Inferior parietal cortex (tissue), 1 donor: ENCODE measurements around the gene AVPR1B.

ENCODE experiments used
- DNase-seq: peaks from one replicate; pipeline ENCODE4 v3.0.0-alpha.2; 2016; ENCODE audit errors: extremely low spot score

The AVPR1B gene, protein sequence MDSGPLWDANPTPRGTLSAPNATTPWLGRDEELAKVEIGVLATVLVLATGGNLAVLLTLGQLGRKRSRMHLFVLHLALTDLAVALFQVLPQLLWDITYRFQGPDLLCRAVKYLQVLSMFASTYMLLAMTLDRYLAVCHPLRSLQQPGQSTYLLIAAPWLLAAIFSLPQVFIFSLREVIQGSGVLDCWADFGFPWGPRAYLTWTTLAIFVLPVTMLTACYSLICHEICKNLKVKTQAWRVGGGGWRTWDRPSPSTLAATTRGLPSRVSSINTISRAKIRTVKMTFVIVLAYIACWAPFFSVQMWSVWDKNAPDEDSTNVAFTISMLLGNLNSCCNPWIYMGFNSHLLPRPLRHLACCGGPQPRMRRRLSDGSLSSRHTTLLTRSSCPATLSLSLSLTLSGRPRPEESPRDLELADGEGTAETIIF

DNA sequence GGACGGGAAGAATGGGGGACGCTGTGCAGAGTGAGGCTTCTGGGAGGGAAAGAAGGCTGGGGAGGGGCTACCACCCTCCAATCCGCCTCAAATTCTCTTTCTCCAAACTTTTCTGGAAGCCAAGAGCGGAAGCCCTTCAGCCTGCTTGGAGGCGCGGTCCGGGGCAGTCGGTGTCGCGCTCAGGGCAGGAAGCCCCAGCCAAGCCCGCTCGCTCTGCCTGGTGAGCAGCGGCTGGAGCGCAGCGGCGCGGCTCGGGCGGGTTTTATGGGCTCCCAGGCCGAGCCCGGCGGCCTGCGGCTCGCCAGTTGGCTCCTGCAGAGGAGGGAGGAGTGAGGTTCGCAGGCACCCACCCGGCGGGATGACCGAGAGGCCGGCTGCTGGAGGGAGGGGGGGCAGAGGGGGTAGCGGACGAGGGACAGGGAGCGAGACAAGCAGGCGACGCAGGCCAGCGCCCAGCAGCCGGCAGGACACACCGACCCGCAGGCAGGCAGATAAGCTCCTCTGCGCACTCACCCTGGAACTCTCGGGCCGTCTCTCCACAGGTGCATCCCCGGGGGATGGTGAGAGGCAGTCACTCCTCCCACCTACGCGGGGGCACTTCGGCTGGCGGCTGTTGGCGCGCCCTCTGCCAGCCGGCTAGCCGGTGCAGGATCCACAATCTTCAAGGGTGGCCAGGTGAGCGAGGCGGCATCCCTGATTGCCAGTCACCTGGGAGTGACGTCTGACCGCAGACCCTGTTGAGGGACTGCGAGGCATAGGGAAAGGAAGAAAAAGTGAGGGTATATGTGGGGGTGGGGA lies at the start of gene AVPR1B:
Gene AVPR1B, minus strand, starts transcription at position 238 of the 798 bp plus-strand sequence. CDS start 498 bp downstream, outside the sequence.
- no peak for DNase-seq

DNA sequence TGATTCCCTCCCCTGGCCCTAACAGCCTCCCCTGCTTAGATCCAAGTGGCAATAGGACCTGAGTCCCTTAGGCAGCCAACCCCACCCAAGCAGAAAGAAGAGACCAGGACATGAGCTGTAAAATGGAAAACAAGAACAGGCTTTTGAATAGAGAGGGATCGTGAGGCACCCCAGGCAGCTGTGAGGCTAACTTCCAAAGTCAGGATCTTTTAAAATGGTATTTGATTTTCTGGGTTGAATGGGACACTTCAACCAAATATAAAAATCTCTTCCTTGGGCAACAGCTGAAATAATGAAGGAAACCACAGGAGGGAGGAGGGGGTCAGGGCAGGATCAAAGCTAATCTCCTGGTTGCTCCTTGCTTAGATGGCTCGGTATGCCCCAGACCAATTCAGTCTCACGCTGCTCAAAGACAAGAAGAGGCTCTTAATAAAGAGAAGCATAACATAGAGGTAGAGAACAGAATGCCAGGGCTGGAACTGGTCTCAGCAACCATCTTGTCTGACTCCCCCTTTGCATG lies 28.6 kb upstream of the AVPR1B start:
- no peak for DNase-seq

DNA sequence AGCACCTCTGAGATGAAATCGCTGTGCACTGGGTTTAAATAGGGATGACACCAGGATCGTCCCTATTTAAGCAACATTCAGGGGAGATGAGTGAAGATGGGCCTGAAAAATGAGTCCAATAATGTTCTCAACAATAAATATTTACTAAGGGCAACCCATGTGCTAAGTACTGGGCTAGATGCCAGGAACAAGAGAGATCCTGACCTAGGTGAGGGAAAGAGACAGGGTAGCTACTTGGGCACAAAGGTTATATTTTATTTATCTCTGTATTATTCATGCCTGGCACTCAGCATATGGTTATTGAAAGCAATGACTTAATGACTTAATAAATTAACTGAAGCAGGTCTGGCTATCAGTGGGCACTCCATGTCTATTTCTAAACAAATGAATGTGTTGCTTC lies 27.4 kb upstream of the AVPR1B start:
- no peak for DNase-seq

DNA sequence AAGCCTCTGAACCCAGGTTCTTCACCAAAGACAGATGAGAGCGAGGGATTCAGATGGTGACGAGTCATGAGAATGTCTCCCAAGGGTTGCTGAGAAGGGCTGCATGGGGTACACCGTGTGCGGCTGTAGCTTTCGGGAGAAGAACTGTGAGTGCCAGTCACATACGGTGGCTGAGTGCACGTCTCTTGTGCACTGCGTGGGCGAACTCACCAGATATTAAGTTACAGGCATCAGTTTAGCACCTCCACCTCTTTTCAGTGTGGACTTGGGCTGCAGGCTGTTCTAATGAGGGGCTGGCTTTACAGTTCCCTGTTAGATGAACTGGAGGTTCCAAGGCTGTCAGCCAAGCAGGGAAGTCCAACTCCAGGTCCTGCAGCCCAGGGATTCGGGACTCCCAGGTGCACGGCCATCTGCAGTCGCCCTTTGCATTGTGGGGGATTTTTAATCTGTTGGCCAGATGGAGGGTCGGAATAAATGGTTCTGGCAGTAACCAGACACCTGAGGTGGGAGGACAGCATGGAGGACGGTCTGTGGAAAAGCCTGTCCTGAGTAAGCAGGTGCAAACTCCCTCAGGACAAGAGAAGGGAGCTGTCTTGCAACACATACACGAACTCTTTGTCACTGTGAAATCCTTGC lies 26.5 kb upstream of the AVPR1B start:
- DNase-seq = no peak

DNA sequence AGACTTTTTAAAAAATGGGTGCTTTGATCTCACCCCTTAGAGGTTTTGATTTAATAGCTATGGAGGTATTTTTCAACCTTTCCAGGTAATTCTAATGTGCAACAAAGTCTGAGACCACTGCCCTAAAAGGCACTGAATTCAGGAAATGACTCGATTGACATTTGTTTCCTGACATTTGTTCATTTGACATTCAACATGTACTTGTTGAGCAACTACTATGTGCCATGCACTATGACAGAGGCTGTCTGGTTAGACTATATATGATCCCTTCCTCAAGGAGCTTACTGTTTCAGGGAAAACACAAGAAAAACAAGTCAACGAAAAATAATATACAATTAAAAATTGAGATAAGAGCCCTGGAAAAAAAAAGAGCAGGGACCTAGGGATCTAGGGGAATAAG lies 25.6 kb upstream of the AVPR1B start:
- no peak for DNase-seq

DNA sequence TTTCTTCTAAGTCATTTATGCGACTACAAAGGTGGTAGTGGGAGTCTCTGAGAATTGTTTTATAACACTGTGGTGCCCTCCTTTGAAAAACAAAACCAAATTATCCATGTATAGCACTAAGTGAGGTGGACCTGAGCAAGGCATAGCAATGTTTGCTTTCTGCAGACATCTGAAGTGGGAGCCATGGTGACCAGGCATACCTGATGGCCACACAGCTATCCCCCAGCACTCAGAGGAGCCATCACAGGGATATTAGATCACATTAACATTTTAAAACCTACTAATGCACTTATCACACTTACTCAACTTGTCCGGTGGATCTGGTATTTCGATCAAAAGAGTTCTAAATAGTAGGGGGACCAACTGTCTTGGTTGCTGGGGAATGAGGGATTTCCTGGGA lies 24.8 kb upstream of the AVPR1B start:
- DNase-seq = no peak

DNA sequence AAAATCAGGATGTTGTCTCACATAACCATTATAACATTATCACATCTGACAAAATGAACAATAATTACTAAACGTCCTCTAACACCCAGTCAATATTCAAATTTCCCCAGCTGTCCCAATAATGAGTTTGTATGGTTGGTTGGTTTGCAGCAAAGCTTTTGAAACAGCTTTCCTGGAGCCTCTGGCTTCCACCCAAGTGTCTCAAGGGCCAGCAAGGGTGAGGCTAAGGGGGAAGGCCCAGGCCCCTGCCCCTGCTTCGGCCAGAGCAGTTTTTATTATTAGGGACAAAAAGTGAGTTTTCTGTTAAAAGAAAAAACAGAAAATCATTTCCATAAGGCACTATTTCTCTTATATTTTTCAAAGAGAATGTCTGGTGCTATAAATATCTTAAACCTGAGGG lies 19.1 kb upstream of the AVPR1B start:
- no peak for DNase-seq

DNA sequence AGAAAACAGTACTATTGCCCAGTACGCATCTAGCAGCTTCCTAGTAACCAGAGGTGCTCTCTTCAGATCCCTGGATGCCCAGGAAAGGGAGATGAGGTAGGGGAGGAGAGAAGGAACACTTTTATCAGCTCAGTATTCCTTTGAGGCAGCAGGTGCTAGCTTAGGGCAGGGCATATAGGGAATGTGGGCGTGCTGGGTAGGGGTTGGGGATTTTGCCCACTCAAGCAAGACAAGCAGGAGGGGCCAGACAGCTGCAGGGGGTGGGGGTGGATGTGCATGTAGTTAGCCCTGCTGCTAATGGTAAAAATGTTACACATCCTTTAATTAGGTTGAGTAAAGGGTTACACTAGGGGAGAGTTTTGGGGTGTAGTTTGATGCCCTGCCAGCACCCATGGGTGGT lies 18.1 kb upstream of the AVPR1B start:
- no peak for DNase-seq

DNA sequence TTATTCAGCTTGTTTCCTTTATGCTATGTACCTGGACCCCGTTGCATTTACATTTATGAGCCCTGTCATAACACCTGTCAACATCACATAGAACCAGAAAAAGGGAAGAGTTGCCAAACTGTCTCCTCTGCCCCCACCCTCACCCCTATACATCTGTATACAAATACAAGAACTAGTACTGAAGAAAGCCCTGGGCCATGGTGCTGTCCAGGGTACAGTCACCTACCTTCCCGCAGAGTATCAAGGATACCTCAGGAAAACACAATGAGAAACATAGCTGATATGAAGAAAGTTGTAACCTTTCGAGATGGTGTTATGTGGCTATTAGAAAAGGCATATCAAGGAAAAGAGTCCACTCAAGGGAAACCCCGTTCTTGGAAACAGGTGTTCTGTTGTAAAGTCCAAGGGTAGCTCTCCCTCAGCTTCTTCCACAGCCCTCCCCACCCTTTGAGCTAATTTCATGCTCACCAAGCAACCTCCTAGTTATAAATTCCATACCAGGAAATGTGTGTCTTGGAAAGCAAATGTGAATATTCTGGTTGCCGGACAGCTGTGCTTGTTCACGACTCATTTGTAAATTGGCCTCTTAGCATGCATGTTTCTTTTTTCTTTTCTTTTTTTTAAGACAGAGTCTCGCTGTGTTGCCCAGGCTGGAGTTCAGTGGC lies 16.7 kb upstream of the AVPR1B start:
- no peak for DNase-seq

DNA sequence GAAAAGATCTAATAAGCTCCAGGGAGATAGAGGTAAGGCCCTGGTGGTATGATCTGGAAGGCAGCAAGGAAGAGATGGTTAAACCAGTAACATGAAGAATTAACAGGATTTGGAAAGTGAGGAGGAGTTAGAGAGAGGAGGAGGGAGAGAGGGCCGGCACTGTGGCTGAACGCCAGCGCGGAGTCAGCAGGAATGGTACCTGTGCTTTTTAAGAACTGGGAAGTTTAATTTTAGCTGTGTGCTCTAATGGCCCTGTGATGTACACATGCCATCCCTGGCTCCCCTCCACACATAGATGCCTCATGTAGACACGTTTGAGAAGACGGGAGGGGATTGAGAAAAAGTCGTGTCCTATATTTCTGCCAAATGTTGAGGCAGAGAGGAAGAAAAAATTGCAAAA lies 13.8 kb upstream of the AVPR1B start:
- DNase-seq = no peak

DNA sequence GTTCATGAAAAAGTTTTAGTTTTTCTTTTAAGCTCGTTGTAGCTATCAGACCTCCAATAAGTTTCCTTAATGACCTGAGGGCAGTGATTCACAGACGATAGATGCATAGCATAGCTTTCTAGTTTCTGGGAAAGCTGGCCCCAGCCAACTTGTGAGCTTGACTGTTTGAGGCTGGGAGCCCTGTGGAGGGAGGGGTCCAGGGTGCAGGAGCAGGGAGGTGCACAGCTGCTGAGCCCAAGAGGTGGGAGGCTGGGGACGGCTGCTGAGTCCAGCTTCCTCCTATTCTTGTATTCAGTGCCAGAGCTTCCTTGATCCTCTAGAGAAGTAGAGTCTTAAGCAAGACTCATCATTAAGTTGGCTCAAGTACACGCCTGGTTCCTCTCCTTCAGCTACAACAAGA lies 11.0 kb upstream of the AVPR1B start:
- DNase-seq = no peak

DNA sequence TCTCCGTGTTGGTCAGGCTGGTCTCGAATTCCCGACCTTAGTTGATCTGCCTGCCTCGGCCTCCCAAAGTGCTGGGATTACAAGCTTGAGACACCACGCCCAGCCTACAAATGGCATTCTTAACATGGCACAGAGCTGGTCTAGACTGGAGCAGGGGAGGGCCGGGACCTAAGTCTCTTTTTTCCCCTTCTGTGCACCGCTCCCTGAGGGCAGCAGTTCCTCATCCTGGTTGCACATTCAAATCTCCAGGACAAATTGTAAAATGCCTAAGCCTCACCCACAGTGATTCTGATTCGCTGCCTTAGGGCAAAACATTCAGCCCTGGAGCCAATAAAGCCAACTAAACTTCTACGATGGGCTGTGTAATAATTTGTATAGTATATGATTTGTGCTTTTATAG lies 10.1 kb upstream of the AVPR1B start:
- no peak for DNase-seq

DNA sequence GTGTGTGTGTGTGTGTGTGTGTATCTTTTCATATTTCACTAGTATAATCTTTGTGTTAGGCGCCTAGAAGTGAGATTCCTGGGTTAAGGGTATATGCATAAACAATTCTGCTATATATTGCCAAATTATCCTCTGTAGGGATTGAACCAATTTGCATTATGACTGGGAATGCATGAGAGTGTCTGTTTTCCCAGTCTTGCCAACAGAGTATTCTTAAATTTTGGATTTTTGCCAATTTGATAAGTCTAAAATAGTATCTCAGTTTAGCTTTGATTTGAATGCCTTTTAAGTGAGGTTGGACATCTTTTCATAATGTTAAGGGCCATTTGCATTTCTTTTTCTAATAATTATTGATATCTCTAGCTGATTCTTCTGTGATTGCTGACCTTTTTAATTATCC lies 8.2 kb upstream of the AVPR1B start:
- DNase-seq = no peak

DNA sequence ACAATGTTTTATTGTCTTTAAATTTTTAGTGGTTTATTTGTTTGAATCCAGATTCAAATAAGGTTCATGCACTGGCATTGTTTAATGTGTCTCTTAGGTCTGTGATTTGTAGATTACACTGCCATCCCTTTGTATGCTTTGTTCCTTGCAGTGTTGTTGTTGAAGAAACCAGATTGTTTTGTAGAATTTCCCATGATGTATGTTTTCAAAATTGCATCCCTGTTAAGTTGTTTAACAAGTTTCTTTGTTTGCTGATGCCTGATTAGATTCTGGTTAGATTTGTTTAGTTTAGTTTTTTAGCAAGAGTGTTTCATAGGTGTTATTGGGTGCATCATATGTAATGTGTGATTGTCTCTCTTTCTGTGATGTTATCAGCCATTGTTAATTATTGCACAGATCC lies 5.5 kb upstream of the AVPR1B start:
- DNase-seq = no peak

DNA sequence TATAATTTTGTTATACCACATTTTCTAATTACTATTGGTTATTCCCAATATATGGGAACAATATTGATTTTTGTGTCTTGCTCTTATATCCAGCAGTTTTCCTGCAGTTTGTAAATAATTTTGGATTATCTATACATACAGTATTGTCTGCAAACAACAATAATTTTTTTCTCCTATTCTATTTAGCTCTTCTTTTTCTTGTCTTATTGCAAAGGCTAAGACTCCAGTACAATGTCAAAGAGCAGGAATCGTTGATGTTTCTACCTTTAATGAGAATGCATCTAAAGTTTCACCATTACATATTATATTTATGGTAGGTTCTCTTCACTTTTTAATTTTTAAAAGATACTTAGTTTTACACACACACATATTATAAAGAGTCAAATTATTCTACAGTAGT lies 4.1 kb upstream of the AVPR1B start:
- no peak for DNase-seq

DNA sequence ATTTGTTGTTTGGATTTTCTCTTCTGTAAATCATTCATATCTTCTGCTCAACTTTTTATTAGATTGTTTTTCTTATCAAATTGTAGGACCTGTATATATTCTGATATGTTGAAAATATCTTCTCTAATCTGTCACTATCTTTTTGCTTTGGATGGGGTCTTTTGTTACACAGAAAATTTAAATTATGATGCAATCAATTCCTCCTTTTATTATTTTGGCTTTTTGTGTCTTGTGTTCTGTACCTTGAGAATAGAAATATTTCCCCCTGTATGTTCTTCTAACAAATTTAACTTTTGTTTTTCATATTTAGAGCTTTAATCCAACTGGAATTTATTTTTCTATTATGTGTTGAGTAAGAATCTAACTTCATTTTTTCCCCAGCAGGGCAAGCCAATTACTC lies 3.2 kb upstream of the AVPR1B start:
- DNase-seq = no peak

DNA sequence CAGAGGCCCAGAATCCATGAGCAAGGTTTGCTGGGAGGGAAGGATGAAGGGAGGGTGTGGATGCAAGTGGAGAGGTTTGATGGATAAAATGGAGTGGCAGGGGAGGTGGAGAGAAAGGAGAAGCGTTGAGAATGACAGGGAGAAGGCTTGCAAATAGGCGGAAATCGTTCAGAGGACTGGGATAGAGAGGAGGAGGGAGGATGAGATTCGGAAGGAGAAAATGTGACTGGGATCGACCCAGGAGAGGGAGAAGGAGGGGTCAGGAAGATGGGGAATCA lies 376 bp downstream of the AVPR1B start:
- no peak for DNase-seq

DNA sequence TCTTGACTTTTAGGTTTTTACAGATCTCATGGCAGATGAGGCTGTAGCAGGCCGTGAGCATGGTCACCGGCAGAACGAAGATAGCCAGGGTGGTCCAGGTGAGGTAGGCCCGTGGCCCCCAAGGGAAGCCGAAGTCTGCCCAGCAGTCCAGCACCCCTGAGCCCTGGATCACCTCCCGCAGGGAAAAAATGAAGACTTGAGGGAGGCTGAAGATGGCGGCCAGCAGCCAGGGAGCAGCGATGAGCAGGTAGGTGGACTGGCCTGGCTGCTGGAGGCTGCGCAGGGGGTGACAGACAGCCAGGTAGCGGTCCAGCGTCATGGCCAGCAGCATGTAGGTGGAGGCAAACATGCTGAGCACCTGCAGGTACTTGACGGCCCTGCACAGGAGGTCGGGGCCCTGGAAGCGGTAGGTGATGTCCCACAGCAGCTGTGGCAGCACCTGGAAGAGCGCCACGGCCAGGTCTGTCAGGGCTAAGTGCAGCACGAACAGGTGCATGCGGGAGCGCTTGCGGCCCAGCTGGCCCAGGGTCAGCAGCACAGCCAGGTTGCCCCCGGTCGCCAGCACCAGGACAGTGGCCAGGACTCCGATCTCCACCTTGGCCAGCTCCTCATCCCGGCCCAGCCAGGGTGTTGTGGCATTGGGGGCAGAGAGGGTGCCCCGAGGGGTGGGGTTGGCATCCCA lies 856 bp downstream of the AVPR1B start:
- DNase-seq = no peak

DNA sequence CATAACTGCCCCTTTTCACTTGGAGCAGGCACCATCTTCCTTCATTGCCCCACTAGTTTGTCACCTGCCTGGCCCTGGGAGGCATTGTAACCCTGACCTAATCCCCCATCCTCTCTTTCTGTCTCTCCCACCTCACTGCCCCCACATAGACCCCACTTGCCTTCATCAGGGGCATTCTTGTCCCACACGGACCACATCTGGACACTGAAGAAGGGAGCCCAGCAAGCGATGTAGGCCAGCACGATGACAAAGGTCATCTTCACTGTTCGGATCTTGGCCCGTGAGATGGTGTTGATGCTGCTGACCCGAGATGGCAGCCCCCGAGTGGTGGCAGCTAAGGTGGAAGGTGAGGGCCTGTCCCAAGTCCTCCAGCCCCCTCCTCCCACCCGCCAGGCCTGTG lies 1.4 kb downstream of the AVPR1B start:
- no peak for DNase-seq

DNA sequence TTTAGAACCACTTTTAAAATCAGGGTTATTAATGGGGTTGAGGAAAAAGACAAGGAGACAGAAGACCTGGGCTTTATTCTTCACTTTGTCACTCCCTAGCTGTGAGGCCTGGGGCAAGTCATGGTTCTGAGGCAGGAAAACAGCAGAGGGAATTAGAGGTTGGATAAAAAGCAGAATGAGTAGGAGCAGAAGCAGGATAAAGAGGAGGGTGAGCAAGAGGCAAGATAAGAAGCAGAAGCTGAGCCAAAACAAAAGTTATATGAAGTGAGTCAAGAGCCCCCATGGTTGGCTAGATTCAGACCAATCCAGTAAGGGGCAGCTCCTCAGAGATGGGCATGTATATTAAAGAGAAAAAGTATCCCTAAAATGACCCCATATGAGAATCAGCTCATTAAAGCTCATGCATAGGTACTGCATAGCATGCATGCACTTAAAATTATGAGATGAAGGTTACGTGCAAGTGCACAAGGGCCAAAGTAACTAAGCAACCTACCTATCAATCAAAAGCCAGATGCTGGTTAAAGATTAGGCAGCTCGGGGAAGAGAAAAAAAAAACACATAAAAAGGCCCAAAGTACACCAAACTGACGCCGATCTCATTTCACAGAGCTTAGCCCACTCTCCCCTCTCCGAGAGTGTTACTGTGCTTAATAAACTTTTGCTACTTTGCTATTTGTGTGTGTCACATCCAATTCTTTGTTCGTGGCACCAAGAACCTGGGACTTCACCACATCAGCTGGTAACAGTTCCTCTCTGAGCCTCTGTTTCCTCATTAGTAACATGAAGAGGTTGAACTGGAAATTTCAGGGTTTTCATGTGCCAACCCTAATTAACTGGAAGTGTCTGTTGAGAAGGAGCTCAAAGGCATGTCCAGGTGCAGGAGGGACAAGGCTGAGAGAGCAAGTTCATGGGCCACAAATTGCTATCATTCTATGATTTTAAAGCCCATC lies 2.2 kb downstream of the AVPR1B start:
- no peak for DNase-seq
